Sigmoid colon (tissue), 4 donors: ENCODE data around the gene NUFIP1.

Experiments used
- CTCF ChIP-seq, 4 experiments: fragments of 450-650 bp in 3 of 4; fragments of 200-600 bp in 1 of 4; IDR thresholded peaks; one replicate each; pipeline ENCODE4 v1.5.1; 2016 to 2019; ENCODE audit warnings: antibody characterized with exemption in 4 of 4, mild to moderate bottlenecking in 3 of 4, moderate library complexity in 2 of 4
- EP300 ChIP-seq, 4 donors: sonication (generic); formaldehyde crosslinking; IDR thresholded peaks; one replicate each; pipeline ENCODE4 v1.6.1; 2017; ENCODE audit warnings: antibody characterized with exemption in 4 of 4
- POLR2A ChIP-seq, 2 donors: fragments of 450-650 bp; IDR thresholded peaks; one replicate each; pipeline ENCODE4 v1.6.1; 2016; ENCODE audit warnings: antibody characterized with exemption in 2 of 2, mild to moderate bottlenecking in 2 of 2, moderate library complexity in 2 of 2
- POLR2AphosphoS5 ChIP-seq, 4 donors: sonication (generic); formaldehyde crosslinking; IDR thresholded peaks; one replicate each; pipeline ENCODE4 v1.6.1; 2017; ENCODE audit warnings: antibody characterized with exemption in 4 of 4

GRCh38 chr13:44905556-44905955 is 83.7 kb downstream of the NUFIP1 start:
- TF ChIP-seq POLR2A (IDR thresholded peaks at IDR 0.05) (no peak), CTCF (IDR thresholded peaks at IDR 0.05) (no peak), POLR2AphosphoS5 (IDR thresholded peaks at IDR 0.05) (no peak), EP300 (IDR thresholded peaks at IDR 0.05) (no peak)
